C4-2B (cell line): ENCODE results near the gene GATA2.

ENCODE experiments used
- ZFX ChIP-seq: fragments of 450-650 bp; IDR thresholded peaks from 2 replicates; pipeline ENCODE4 v1.6.1; 2017
- TF ChIP-seq, protein P1 (sequence below): fragments of 450-650 bp; conservative IDR thresholded peaks from 2 replicates; pipeline ENCODE4 v1.5.1; 2017; ENCODE audit warnings: mild to moderate bottlenecking

DNA sequence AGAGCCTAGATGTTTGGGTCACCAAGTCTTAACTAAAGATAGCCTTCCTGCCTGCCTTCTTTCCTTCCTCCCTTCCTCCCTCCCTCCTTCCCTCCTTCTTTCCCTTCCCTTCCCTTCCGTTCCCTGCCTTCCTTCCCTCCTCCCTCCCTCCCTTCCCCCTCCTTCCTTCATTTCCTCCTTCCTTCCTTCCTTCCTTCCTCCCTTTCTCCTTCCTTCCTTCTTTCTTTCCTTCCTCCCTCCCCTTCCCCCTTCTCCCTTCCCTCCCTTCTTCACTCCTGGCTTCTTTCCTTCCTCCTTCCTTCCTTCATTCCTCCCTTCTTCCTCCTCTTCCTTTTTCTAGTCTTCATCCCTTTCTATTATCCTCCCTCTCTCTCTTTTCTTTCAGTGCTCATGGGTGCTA lies 28.3 kb downstream of the GATA2 start:
- TF ChIP-seq, protein P1, sequence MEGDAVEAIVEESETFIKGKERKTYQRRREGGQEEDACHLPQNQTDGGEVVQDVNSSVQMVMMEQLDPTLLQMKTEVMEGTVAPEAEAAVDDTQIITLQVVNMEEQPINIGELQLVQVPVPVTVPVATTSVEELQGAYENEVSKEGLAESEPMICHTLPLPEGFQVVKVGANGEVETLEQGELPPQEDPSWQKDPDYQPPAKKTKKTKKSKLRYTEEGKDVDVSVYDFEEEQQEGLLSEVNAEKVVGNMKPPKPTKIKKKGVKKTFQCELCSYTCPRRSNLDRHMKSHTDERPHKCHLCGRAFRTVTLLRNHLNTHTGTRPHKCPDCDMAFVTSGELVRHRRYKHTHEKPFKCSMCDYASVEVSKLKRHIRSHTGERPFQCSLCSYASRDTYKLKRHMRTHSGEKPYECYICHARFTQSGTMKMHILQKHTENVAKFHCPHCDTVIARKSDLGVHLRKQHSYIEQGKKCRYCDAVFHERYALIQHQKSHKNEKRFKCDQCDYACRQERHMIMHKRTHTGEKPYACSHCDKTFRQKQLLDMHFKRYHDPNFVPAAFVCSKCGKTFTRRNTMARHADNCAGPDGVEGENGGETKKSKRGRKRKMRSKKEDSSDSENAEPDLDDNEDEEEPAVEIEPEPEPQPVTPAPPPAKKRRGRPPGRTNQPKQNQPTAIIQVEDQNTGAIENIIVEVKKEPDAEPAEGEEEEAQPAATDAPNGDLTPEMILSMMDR, result no peak
- no peak for TF ChIP-seq ZFX
